GM21390 (cell line): ENCODE results near the gene S100A11.
A peak's percentile ranks its signal among the peaks of the same experiment; 100 is the strongest.

Experiments used
- ATAC-seq: cut with Tn5 transposase; IDR thresholded peaks from one replicate; pipeline ENCODE4 v1.9.1; 2021; ENCODE audit not compliant: unreplicated experiment

The S100A11 gene

GRCh38 chr1:151985768-151986167 is 51.0 kb downstream of the S100A11 start:
- ATAC-seq = no peak

GRCh38 chr1:151985270-151985669 is 51.5 kb downstream of the S100A11 start:
- ATAC-seq = no peak

- peak; percentile 93 for ATAC-seq
Observed at GRCh38 chr1:151984313-151984956, 52.4 kb downstream of the S100A11 start.
